ENCODE data around the gene CAND1.

The CAND1 gene

DNA sequence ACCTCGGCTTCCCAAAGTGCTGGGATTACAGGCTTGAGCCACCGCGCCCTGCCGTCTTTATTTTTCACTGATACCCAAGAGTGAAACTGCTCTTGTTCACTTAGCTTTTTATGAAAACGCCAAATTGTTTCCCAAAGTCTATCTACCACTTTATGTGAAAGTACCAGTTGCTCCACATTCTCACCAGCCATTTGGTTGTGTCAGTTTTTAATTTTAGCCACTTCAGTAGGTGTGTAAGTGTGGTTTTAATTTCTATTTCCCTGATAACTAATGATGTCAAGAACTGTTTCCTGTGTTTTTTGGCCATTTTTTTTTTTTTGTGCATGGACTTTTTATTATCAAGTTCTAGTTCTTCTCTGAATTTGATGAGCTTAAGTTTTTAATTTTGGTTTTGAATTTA is 17.1 kb downstream of the CAND1 start:
- H3K4me3 ChIP-seq (ENCODE audit: low read depth, low read length) = no peak overlapping the region
- H3K36me3 ChIP-seq (ENCODE audit: control insufficient read depth, insufficient read depth, low read length) = no peaks in the 10 kb centered on the region
- H3K9ac ChIP-seq (ENCODE audit: low read depth, low read length) = no peak overlapping the region
- no peaks in the 10 kb centered on the region for H3K27me3 ChIP-seq (ENCODE audit: control insufficient read depth, insufficient read depth, low read length)
- H3K4me1 ChIP-seq (ENCODE audit: control insufficient read depth, insufficient read depth, low read length) = no peaks in the 10 kb centered on the region
- H3K9me3 ChIP-seq (ENCODE audit: control insufficient read depth, insufficient read depth, low read length) = no peaks in the 10 kb centered on the region

DNA sequence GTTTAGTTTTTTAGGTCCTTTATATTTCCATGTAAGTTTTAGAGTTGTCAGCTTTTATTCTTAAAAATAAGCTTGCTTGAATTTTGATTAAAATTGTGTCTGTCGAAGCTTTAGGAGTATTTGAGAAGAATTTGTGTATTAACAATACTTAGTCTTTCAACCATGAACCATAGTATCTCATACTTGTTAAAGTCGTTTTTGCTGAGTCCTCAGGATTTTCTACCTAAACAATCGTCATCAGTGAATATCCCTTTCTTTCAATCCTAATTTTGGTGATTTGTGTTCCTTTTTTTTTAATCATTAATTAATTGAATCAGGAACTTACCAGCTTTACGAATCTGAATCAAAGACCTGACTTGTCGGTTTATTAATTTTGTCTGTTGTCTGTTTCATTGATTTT is 18.2 kb downstream of the CAND1 start:
- Histone ChIP-seq H3K4me3 (ENCODE audit: low read depth, low read length) (no peak overlapping the region), H3K9ac (ENCODE audit: low read depth, low read length) (no peak overlapping the region), H3K9me3 (ENCODE audit: control insufficient read depth, insufficient read depth, low read length) (no peaks in the 10 kb centered on the region), H3K36me3 (ENCODE audit: control insufficient read depth, insufficient read depth, low read length) (no peaks in the 10 kb centered on the region), H3K4me1 (ENCODE audit: control insufficient read depth, insufficient read depth, low read length) (no peaks in the 10 kb centered on the region), H3K27me3 (ENCODE audit: control insufficient read depth, insufficient read depth, low read length) (no peaks in the 10 kb centered on the region)

DNA sequence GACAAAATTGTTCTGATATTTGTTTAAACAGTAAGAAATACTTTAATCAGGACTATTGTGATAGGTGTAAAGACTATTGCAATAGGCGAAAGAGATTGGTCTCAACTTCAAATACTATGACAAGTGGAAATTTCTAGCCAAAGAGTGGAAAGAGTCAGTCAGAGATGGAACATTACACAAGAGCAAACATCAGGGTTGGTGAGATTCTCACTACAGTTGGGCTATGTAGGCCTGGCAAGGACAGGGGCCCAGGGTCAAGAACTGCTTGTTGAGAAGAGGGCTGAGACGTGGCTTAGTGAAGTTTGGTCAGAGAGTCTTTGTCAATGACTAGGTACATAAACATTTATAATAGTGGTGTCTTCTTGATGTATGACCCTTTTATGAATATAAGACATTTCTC is 19.4 kb downstream of the CAND1 start:
- no peaks in the 10 kb centered on the region for H3K36me3 ChIP-seq (ENCODE audit: control insufficient read depth, insufficient read depth, low read length)

DNA sequence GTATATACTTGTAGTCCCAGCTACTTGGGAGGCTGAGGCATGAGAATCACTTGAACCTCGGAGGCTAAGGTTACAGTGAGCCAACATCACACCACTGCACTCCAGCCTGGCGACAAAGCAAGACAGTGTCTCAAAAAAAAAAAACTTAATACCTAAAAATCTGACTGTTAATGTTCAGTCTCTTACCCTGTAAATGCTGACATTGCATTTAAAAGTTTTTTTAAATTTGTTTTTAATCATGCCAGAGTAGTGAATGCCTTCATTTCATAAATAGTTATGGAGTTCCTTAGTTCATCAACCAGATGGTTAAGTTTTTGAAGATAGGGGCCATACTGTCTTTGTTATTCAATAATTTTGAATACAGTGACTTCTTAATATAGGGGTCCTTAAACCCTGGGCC is 21.2 kb downstream of the CAND1 start:
- H3K27me3 ChIP-seq (ENCODE audit: control insufficient read depth, insufficient read depth, low read length) = no peaks in the 10 kb centered on the region
- no peaks in the 10 kb centered on the region for H3K4me1 ChIP-seq (ENCODE audit: control insufficient read depth, insufficient read depth, low read length)
- no peak overlapping the region for H3K4me3 ChIP-seq (ENCODE audit: low read depth, low read length)
- no peaks in the 10 kb centered on the region for H3K9me3 ChIP-seq (ENCODE audit: control insufficient read depth, insufficient read depth, low read length)
- no peak overlapping the region for H3K9ac ChIP-seq (ENCODE audit: low read depth, low read length)
- no peaks in the 10 kb centered on the region for H3K36me3 ChIP-seq (ENCODE audit: control insufficient read depth, insufficient read depth, low read length)

More for the DNA sequence above, 19.4 kb downstream of the CAND1 start:
- Histone ChIP-seq H3K27me3 (ENCODE audit: control insufficient read depth, insufficient read depth, low read length) (no peaks in the 10 kb centered on the region), H3K4me1 (ENCODE audit: control insufficient read depth, insufficient read depth, low read length) (no peaks in the 10 kb centered on the region), H3K4me3 (ENCODE audit: low read depth, low read length) (no peak overlapping the region), H3K9me3 (ENCODE audit: control insufficient read depth, insufficient read depth, low read length) (no peaks in the 10 kb centered on the region), H3K9ac (ENCODE audit: low read depth, low read length) (no peak overlapping the region)

DNA sequence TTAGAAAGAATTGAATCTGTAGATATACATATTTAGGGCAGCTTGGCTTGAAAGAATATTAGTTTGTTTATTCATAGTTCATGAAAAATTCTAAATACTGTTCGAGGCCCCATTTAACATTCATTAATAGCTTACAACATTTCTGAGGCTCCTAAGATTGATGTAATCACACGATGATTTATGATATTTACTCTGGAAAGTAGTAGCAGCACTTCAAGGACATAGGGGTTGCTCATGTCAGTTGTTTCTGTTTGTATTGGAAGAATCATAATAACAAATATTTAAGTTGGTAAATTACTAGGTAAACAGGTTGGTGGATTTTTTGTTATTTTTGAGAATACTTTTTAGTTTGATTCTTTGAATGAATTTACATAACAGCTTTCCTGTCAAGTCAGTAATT is 30.4 kb downstream of the CAND1 start:
- Histone ChIP-seq H3K27me3 (ENCODE audit: control insufficient read depth, insufficient read depth, low read length) (no peaks in the 10 kb centered on the region), H3K4me1 (ENCODE audit: control insufficient read depth, insufficient read depth, low read length) (no peaks in the 10 kb centered on the region), H3K9ac (ENCODE audit: low read depth, low read length) (no peak overlapping the region), H3K4me3 (ENCODE audit: low read depth, low read length) (no peak overlapping the region), H3K36me3 (ENCODE audit: control insufficient read depth, insufficient read depth, low read length) (no peaks in the 10 kb centered on the region), H3K9me3 (ENCODE audit: control insufficient read depth, insufficient read depth, low read length) (no peaks in the 10 kb centered on the region)

DNA sequence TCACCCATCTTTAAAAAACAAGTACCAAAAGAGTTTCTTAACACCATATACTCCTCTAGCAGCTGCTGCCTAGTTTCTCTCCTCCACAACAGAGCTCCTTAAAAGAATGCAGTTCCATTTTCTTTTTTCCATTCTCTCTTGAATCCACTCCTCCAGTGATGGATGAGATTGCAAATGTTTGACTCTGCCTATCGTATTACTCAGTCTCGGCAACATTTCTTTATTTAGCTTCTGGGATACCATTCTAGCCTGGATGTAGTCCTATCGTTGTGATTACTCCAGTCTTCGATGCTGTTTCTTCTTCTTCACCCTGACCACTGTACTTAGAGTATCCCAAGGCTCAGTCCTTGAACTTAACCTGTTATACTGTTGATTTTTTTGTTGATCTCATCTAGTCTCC is 30.8 kb downstream of the CAND1 start:
- Histone ChIP-seq H3K4me3 (ENCODE audit: low read depth, low read length) (no peak overlapping the region), H3K4me1 (ENCODE audit: control insufficient read depth, insufficient read depth, low read length) (no peaks in the 10 kb centered on the region), H3K9ac (ENCODE audit: low read depth, low read length) (no peak overlapping the region), H3K36me3 (ENCODE audit: control insufficient read depth, insufficient read depth, low read length) (no peaks in the 10 kb centered on the region), H3K27me3 (ENCODE audit: control insufficient read depth, insufficient read depth, low read length) (no peaks in the 10 kb centered on the region), H3K9me3 (ENCODE audit: control insufficient read depth, insufficient read depth, low read length) (no peaks in the 10 kb centered on the region)

DNA sequence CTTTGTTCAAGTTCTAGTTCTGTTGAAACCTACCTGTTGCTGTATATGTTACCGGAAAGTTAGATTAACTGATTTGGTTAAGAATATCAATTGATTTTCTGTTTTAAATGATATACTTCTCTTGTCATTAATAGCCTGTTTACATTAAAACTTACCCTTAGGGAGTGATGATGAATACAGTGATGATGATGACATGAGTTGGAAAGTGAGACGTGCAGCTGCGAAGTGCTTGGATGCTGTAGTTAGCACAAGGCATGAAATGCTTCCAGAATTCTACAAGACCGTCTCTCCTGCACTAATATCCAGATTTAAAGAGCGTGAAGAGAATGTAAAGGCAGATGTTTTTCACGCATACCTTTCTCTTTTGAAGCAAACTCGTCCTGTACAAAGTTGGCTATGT is 33.0 kb downstream of the CAND1 start:
- Histone ChIP-seq H3K27me3 (ENCODE audit: control insufficient read depth, insufficient read depth, low read length) (no peaks in the 10 kb centered on the region), H3K9ac (ENCODE audit: low read depth, low read length) (no peak overlapping the region), H3K36me3 (ENCODE audit: control insufficient read depth, insufficient read depth, low read length) (peaks cover 5% of the 10 kb centered on the region), H3K4me1 (ENCODE audit: control insufficient read depth, insufficient read depth, low read length) (no peaks in the 10 kb centered on the region), H3K4me3 (ENCODE audit: low read depth, low read length) (no peak overlapping the region), H3K9me3 (ENCODE audit: control insufficient read depth, insufficient read depth, low read length) (no peaks in the 10 kb centered on the region)

DNA sequence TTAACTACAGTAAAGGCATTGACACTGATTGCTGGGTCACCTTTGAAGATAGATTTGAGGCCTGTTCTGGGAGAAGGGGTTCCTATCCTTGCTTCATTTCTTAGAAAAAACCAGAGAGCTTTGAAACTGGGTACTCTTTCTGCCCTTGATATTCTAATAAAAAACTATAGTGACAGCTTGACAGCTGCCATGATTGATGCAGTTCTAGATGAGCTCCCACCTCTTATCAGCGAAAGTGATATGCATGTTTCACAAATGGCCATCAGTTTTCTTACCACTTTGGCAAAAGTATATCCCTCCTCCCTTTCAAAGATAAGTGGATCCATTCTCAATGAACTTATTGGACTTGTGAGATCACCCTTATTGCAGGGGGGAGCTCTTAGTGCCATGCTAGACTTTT is 36.4 kb downstream of the CAND1 start:
- no peaks in the 10 kb centered on the region for H3K27me3 ChIP-seq (ENCODE audit: control insufficient read depth, insufficient read depth, low read length)
- H3K4me1 ChIP-seq (ENCODE audit: control insufficient read depth, insufficient read depth, low read length) = no peaks in the 10 kb centered on the region
- H3K9me3 ChIP-seq (ENCODE audit: control insufficient read depth, insufficient read depth, low read length) = no peaks in the 10 kb centered on the region
- H3K36me3 ChIP-seq (ENCODE audit: control insufficient read depth, insufficient read depth, low read length) = peaks cover 7% of the 10 kb centered on the region
- H3K9ac ChIP-seq (ENCODE audit: low read depth, low read length) = no peak overlapping the region
- H3K4me3 ChIP-seq (ENCODE audit: low read depth, low read length) = no peak overlapping the region

DNA sequence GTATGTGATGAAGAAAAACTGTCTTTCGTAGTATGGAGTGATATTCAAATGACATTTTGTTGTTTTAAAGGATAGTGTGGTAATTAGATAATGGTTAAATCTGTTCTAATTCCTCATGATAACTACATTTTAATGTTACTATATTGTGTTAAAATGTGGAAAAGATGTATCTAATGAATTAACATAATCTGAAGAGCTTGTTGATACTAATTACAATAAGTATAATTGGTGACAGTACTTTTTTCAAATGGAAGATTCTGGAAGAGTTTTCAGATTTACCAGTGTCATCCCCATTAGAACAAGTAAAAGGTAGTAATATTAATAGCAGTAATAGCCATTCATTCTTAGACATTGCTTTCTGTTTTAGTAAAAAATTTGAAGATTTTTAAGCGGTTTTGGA is 37.6 kb downstream of the CAND1 start:
- H3K4me1 ChIP-seq (ENCODE audit: control insufficient read depth, insufficient read depth, low read length) = no peaks in the 10 kb centered on the region
- H3K9ac ChIP-seq (ENCODE audit: low read depth, low read length) = no peak overlapping the region
- peaks cover 7% of the 10 kb centered on the region for H3K36me3 ChIP-seq (ENCODE audit: control insufficient read depth, insufficient read depth, low read length)
- no peak overlapping the region for H3K4me3 ChIP-seq (ENCODE audit: low read depth, low read length)
- no peaks in the 10 kb centered on the region for H3K9me3 ChIP-seq (ENCODE audit: control insufficient read depth, insufficient read depth, low read length)
- H3K27me3 ChIP-seq (ENCODE audit: control insufficient read depth, insufficient read depth, low read length) = no peaks in the 10 kb centered on the region

DNA sequence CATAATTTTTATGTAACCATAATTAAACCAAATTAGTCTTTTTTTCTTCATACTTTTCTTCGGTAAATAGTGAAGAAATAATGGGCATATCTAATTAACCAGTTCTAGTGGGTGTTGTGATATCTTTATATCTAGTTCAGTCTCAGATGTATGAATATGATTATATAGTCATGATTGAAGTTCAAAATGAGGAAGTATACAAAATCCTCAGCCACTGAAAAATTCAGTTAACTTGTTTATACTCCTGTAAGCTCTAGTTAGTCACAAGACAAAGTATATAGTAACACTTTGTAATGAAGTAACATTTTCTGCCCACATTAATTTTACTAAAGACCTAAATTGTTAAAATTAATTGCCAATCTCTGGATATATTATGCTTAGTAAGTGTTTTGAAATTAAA is 46.5 kb downstream of the CAND1 start:
- Histone ChIP-seq H3K36me3 (ENCODE audit: control insufficient read depth, insufficient read depth, low read length) (peaks cover 16% of the 10 kb centered on the region), H3K27me3 (ENCODE audit: control insufficient read depth, insufficient read depth, low read length) (no peaks in the 10 kb centered on the region), H3K9me3 (ENCODE audit: control insufficient read depth, insufficient read depth, low read length) (no peaks in the 10 kb centered on the region), H3K4me3 (ENCODE audit: low read depth, low read length) (no peak overlapping the region), H3K9ac (ENCODE audit: low read depth, low read length) (no peak overlapping the region), H3K4me1 (ENCODE audit: control insufficient read depth, insufficient read depth, low read length) (no peaks in the 10 kb centered on the region)

DNA sequence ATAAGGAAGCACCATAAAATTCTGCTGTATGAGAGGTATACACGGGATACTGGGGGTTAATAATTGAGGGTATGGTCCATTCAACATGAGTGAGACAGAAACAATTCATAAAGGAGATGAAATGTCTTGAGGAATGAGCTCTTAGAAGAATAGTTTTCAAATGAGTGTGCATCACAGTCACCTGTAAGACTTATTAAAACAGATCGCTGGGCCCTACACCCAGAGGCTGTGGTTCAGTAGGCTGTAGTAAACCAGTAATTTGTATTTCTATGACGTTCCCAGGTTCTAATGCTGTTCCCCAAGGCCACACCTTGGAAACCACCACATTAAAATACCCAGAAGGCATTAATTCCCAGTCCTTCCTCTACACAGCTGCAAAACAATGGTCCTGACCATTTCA is 49.6 kb downstream of the CAND1 start:
- Histone ChIP-seq H3K9me3 (ENCODE audit: control insufficient read depth, insufficient read depth, low read length) (peaks cover 4% of the 10 kb centered on the region), H3K4me3 (ENCODE audit: low read depth, low read length) (no peak overlapping the region), H3K36me3 (ENCODE audit: control insufficient read depth, insufficient read depth, low read length) (peaks cover 17% of the 10 kb centered on the region), H3K4me1 (ENCODE audit: control insufficient read depth, insufficient read depth, low read length) (no peaks in the 10 kb centered on the region), H3K9ac (ENCODE audit: low read depth, low read length) (no peak overlapping the region), H3K27me3 (ENCODE audit: control insufficient read depth, insufficient read depth, low read length) (no peaks in the 10 kb centered on the region)

DNA sequence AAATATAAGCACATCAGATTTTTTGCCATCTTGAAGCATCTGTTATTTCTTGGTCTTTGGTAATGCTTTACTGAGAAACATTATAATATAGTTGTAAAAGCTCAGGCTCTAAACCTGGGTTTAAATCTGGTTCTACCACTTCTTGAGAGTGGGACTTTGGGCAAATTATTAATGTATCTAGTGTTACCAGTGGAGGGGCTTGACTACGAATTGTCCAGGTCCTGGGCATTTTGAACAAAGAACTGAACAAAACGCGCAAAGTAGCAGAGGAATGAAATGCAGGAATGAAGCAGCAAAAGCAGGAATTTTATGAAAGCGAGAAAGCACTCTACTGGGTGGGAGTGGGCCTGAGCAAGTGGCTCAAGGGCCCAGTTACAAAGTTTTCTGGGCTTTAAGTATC is 50.8 kb downstream of the CAND1 start:
- Histone ChIP-seq H3K27me3 (ENCODE audit: control insufficient read depth, insufficient read depth, low read length) (no peaks in the 10 kb centered on the region), H3K4me3 (ENCODE audit: low read depth, low read length) (no peak overlapping the region), H3K9me3 (ENCODE audit: control insufficient read depth, insufficient read depth, low read length) (peaks cover 4% of the 10 kb centered on the region), H3K36me3 (ENCODE audit: control insufficient read depth, insufficient read depth, low read length) (peaks cover 17% of the 10 kb centered on the region), H3K4me1 (ENCODE audit: control insufficient read depth, insufficient read depth, low read length) (no peaks in the 10 kb centered on the region), H3K9ac (ENCODE audit: low read depth, low read length) (no peak overlapping the region)

Data from iPS-15b (cell line).